HG02852 (cell line): ENCODE results near the gene PCDHA1.

Source experiments
- ATAC-seq: cut with Tn5 transposase; IDR thresholded peaks from one replicate; pipeline ENCODE4 v1.9.1; 2021; ENCODE audit warnings: mild to moderate bottlenecking, moderate library complexity; ENCODE audit not compliant: unreplicated experiment

PCDHA1 gene

DNA sequence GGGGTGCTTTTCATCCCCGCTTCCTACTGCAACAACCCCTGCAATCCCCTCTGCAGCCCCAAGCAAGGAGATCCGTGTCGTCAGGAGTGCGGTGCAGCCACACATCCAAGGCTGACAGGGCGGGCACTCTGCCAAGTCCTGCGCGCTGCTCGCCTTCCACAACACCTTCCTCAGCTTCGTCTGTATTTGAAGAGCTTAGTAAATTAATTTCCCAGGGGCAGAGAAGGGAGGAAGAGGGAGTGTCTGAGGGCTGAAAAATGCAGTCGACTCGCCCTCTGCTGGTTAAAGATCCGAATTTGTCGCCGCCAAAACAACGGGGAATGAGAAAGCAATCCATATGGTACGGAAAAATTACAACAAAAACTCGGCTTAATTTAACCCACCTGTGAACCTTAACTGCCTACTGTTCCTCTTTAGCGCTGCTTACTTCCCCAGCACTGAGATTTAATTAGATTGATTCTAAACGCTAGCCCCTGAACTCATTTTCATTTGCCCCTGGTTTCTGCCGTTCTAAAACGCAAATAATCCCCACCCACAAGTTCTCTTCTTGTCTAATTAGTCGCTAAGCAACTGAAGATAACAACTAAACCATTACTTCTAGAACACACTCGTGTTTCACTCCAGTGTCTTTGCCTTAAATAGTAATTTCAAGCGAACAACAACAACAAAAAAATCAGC, 254.3 kb downstream of the PCDHA1 start:
- ATAC-seq: no peak

DNA sequence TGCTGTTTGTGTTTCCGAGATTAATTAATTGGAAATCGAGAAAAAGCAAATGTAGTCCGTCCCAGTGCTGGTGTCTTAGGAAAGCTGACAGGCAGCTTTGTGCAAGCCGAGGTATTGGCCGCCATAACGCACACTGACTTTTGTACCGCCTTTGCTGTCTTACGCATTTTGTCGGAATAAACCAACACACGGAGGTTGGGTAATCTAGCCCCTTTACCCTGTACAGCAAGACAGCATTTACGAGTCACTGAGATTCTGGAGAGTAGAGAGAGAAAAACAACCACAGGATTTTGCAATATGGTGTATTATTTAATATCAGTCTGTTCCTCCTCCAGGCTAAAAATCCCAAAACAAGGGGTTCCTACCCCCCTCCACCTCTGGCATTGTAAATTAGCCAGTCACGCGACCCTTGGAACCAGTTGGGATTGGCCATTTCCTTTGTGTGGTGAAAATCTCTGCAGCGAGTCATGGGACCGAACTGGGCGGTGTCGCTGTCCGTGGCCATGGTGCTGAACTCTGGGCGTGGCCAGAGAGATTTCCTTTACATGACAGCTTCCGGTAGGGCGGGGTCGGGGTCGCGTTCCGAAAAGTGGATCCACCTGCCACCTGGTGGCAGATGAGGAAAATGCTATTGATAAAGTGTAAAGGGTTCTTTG, 255.0 kb downstream of the PCDHA1 start:
- ATAC-seq: peak; percentile 61

DNA sequence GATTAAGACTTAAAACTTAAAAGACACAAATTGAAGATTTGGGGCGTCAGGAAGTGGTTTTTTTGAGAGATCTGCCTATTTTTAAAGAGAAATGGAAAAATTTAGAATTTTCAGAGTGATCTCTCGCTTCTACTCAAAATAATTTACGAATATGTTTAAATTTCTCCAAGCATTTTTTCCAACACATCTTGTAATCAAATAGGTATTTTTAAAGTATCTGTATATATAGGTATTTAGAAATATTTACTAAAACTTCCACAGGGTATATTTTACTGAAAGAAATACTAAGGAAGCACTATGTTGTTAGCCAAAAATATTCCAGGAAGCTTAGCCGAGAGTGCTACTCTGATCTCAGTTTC, 255.5 kb downstream of the PCDHA1 start:
- ATAC-seq: no peak

DNA sequence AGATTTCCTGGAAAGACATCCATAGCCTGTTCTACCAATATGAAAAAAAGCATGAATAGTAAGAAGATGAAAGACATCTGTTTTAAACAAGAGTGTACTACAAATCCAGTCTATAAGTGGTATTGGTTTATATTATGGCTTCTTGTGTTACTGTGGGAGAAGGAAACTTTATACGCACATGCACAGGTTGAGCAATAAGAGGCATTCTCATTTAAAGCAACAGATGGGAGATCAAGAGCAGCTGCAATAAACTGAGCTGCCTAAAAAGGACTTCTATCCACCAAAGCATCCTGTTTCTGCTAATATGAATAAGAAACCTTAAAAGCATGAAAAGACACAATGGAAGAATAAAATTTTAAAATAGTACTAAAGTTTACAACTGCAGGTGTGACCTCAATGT, 256.6 kb downstream of the PCDHA1 start:
- ATAC-seq: no peak

DNA sequence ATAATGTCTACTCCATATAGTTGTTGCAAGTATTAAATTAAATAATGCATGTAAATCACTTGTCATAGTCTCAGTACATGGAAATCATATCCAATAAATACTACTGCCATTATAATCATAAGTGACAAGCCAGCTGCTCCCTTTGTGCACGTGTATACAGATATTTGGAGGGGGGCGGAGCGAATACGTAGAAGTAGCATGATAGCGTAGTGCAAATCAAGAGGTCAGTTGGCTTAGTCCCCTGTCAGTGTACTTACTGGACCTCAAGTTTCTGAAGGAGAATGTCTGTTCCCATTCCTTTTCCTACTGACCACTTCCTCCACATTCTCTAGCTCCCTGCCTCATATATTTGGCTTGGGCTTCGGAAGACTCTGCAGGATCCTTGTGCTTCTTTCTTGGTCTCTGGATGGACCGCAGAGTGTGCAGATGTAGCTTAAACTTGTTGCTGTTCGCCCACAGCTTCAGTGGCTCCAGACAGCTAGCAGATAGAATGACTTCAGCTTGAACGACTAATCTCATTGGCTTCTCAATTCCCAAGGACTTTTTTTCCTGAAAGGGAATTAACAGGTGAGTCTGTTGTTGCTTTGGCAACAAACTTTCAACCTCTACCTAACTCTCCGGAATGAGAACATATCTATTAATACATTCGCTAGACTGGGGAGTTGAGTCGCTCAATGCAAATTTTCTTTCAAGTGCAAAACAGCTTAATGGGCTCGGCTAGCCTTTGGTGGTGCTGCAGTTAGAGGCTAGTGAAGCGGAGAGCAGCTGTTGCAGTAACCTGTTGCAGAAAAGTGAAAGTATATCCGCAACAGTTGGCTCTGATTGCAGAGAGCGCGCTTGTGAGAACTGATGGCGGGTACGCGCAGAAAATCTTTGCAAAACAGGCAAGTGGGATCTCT, 264.9 kb downstream of the PCDHA1 start, which contains the start of gene PCDHB1:
PCDHB1 (plus strand) TSS at position 753 of the 899 bp plus-strand sequence; CDS start at position 850, 97 bp downstream.
- no peak for ATAC-seq

DNA sequence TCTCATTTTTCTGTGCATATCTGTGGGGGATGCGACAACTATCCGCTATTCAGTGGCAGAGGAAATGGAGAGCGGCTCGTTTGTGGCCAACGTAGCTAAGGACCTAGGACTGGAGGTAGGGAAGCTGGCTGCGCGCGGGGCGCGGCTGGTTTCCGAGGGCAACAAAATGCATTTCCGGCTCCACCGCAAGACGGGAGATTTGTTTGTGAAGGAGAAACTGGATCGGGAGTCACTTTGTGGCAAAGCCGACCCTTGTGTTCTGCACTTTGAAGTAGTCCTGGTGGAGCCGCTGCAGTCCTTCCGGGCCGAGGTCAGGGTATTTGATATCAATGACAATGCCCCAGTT, 265.6 kb downstream of the PCDHA1 start:
- ATAC-seq: no peak
